Measurements from ENCODE around the gene TSPAN7.

TSPAN7 gene

GRCh38 chrX:38638952-38639529 is 77.7 kb downstream of the TSPAN7 start:
- DNase-seq (ENCODE audit: low read depth), result no peak
- no peak for TF ChIP-seq CTCF (conservative IDR thresholded peaks at IDR 0.05; ENCODE audit: low read depth, low read length)
- H3K4me3 ChIP-seq (ENCODE audit: low read length), result no peak overlapping the region

GRCh38 chrX:38639730-38640129 is 78.4 kb downstream of the TSPAN7 start:
- no peak for TF ChIP-seq CTCF (conservative IDR thresholded peaks at IDR 0.05; ENCODE audit: low read depth, low read length)
- no peak overlapping the region for H3K4me3 ChIP-seq (ENCODE audit: low read length)
- DNase-seq (ENCODE audit: low read depth), result no peak

- no peak for DNase-seq (ENCODE audit: low read depth)
- TF ChIP-seq CTCF (conservative IDR thresholded peaks at IDR 0.05; ENCODE audit: low read depth, low read length), result no peak
- H3K4me3 ChIP-seq (ENCODE audit: low read length), result no peak overlapping the region
These were observed 79.9 kb downstream of the TSPAN7 start for GRCh38 chrX:38641197-38641596.

- H3K4me3 ChIP-seq (ENCODE audit: low read length), result no peak overlapping the region
- no peak for TF ChIP-seq CTCF (conservative IDR thresholded peaks at IDR 0.05; ENCODE audit: low read depth, low read length)
- no peak for DNase-seq (ENCODE audit: low read depth)
These were observed 82.6 kb downstream of the TSPAN7 start for GRCh38 chrX:38643903-38644302.

- H3K4me3 ChIP-seq (ENCODE audit: low read length), result no peak overlapping the region
- TF ChIP-seq CTCF (conservative IDR thresholded peaks at IDR 0.05; ENCODE audit: low read depth, low read length), result no peak
- DNase-seq (ENCODE audit: low read depth), result no peak
These were observed 84.8 kb downstream of the TSPAN7 start for GRCh38 chrX:38646129-38646528.

- DNase-seq (ENCODE audit: low read depth), result no peak
- TF ChIP-seq CTCF (conservative IDR thresholded peaks at IDR 0.05; ENCODE audit: low read depth, low read length), result no peak
- H3K4me3 ChIP-seq (ENCODE audit: low read length), result no peak overlapping the region
These were observed 87.9 kb downstream of the TSPAN7 start for GRCh38 chrX:38649221-38649620.

Measured in retinal pigment epithelial cell (primary cell).